Activated naive CD4-positive, alpha-beta T cell treated with anti-CD3 and anti-CD28 coated beads for 36 hours (primary cell): ENCODE data around the gene ELFN1. TPM values are rescaled to one million over a fixed set of nuclear protein-coding genes. Genes with fewer than 3 reads are reported as not detected.

Experiments
- CTCF ChIA-PET: fragments of 350-600 bp; sonication (Branson Sonifier 250); formaldehyde crosslinking; loops from one replicate; lab custom pipeline; 2021; ENCODE audit warnings: antibody characterized with exemption; lab: Charles Lee
- DNase-seq: peaks from one replicate; pipeline ENCODE4 v3.0.0-alpha.2; 2020
- H3K27ac Mint-ChIP-seq: one replicate; pipeline ENCODE4 v1.8.0; 2021; ENCODE audit warnings: mild to moderate bottlenecking, mixed read lengths
- H3K27me3 Mint-ChIP-seq: one replicate; pipeline ENCODE4 v1.8.0; 2021; ENCODE audit warnings: low read depth, mixed read lengths
- H3K36me3 Mint-ChIP-seq: one replicate; pipeline ENCODE4 v1.8.0; 2021; ENCODE audit warnings: low read depth, mixed read lengths
- H3K4me1 Mint-ChIP-seq: one replicate; pipeline ENCODE4 v1.8.0; 2021; ENCODE audit warnings: low read depth, mixed read lengths
- H3K4me3 Mint-ChIP-seq: one replicate; pipeline ENCODE4 v1.8.0; 2021; ENCODE audit warnings: mild to moderate bottlenecking, moderate library complexity, mixed read lengths
- H3K9me3 Mint-ChIP-seq: one replicate; pipeline ENCODE4 v1.8.0; 2021; ENCODE audit warnings: mixed read lengths
- intact Hi-C: fragments of 100-400 bp; cut with micrococcal nuclease; formaldehyde crosslinking; loops from one replicate; pipeline ENCODE4 v1.15.1; 2023
- total RNA-seq, 2 experiments: library from RNA; stranded (reverse); gene quantifications; one replicate each; pipeline ENCODE4 v1.2.3, GENCODE V29; 2021

Gene ELFN1
- total RNA-seq, 2 experiments from 2014 or later = not detected

- Mint-ChIP-seq H3K27me3 (peaks cover 45% of the 10 kb centered on the region), H3K4me1 (peaks cover 2% of the 10 kb centered on the region), H3K27ac (no peak overlapping the region), H3K9me3 (no peaks in the 10 kb centered on the region), H3K4me3 (no peak overlapping the region), H3K36me3 (no peaks in the 10 kb centered on the region)
- intact Hi-C loops = loop anchor here (5.0 to 10.0 kb wide), 2 partner anchors 265 to 443 kb away; no protein-coding TSS in a partner anchor
- DNase-seq = no peak
- CTCF ChIA-PET = interaction anchor here (0.6 kb wide), 2 partner anchors 50 to 678 kb away, joined by 3 read pairs; no protein-coding TSS in a partner anchor
Measured at GRCh38 chr7:1659696-1660095, 10.4 kb upstream of the ELFN1 start.

GRCh38 chr7:1661461-1661860 is 8.6 kb upstream of the ELFN1 start:
- no peak for DNase-seq
- CTCF ChIA-PET = no interaction called here
- Mint-ChIP-seq H3K27me3 (peaks cover 38% of the 10 kb centered on the region), H3K27ac (no peak overlapping the region), H3K4me3 (no peak overlapping the region), H3K36me3 (no peaks in the 10 kb centered on the region), H3K4me1 (peaks cover 2% of the 10 kb centered on the region), H3K9me3 (no peaks in the 10 kb centered on the region)
- intact Hi-C loops = loop anchor here (5.0 to 10.0 kb wide), 2 partner anchors 263 to 441 kb away; no protein-coding TSS in a partner anchor

GRCh38 chr7:1662101-1662500 is 8.0 kb upstream of the ELFN1 start:
- Mint-ChIP-seq H3K27me3 (peaks cover 37% of the 10 kb centered on the region), H3K9me3 (no peaks in the 10 kb centered on the region), H3K4me1 (peaks cover 4% of the 10 kb centered on the region), H3K36me3 (no peaks in the 10 kb centered on the region), H3K27ac (no peak overlapping the region), H3K4me3 (no peak overlapping the region)
- DNase-seq = no peak
- CTCF ChIA-PET = interaction anchor here (1.4 kb wide), 1 partner anchor 22 kb away, joined by 3 read pairs; no protein-coding TSS in a partner anchor
- intact Hi-C loops = loop anchor here (5.0 to 10.0 kb wide), 2 partner anchors 263 to 440 kb away; no protein-coding TSS in a partner anchor

GRCh38 chr7:1662767-1663166 is 7.3 kb upstream of the ELFN1 start:
- Mint-ChIP-seq H3K27me3 (peaks cover 33% of the 10 kb centered on the region), H3K27ac (no peak overlapping the region), H3K4me1 (peaks cover 4% of the 10 kb centered on the region), H3K9me3 (no peaks in the 10 kb centered on the region), H3K4me3 (no peak overlapping the region), H3K36me3 (no peaks in the 10 kb centered on the region)
- intact Hi-C loops = loop anchor here (5.0 to 10.0 kb wide), 2 partner anchors 262 to 440 kb away; no protein-coding TSS in a partner anchor
- CTCF ChIA-PET = interaction anchor here (1.1 to 1.4 kb wide), 2 partner anchors 13 to 21 kb away, joined by 3 to 4 read pairs; no protein-coding TSS in a partner anchor
- no peak for DNase-seq

- intact Hi-C loops = loop anchor here (5.0 to 10.0 kb wide), 2 partner anchors 262 to 439 kb away; no protein-coding TSS in a partner anchor
- Mint-ChIP-seq H3K27ac (no peak overlapping the region), H3K36me3 (no peaks in the 10 kb centered on the region), H3K27me3 (peaks cover 37% of the 10 kb centered on the region), H3K4me1 (peaks cover 7% of the 10 kb centered on the region), H3K9me3 (no peaks in the 10 kb centered on the region), H3K4me3 (no peak overlapping the region)
- peak; percentile 4 for DNase-seq
- CTCF ChIA-PET = interaction anchor here (1.1 to 1.4 kb wide), 2 partner anchors 13 to 21 kb away, joined by 3 to 4 read pairs; no protein-coding TSS in a partner anchor
Measured at GRCh38 chr7:1663223-1663622, 6.9 kb upstream of the ELFN1 start.

GRCh38 chr7:1663857-1664651 is 6.0 kb upstream of the ELFN1 start:
- Mint-ChIP-seq H3K36me3 (no peaks in the 10 kb centered on the region), H3K27me3 (peaks cover 45% of the 10 kb centered on the region), H3K4me3 (no peak overlapping the region), H3K4me1 (peaks cover 12% of the 10 kb centered on the region), H3K9me3 (no peaks in the 10 kb centered on the region), H3K27ac (no peak overlapping the region)
- CTCF ChIA-PET = interaction anchor here (1.1 to 1.4 kb wide), 2 partner anchors 14 to 20 kb away, joined by 3 to 4 read pairs; no protein-coding TSS in a partner anchor
- intact Hi-C loops = loop anchor here (2.0 to 10.0 kb wide), 3 partner anchors 261 to 685 kb away; no protein-coding TSS in a partner anchor
- DNase-seq = peak; percentile 4

GRCh38 chr7:1664711-1665548 is 5.1 kb upstream of the ELFN1 start:
- Mint-ChIP-seq H3K9me3 (no peaks in the 10 kb centered on the region), H3K4me3 (peak overlapping the region; percentile 15), H3K27me3 (peaks cover 44% of the 10 kb centered on the region), H3K27ac (no peak overlapping the region), H3K36me3 (no peaks in the 10 kb centered on the region), H3K4me1 (peaks cover 13% of the 10 kb centered on the region)
- CTCF ChIA-PET = interaction anchor here (0.6 kb wide), 1 partner anchor 260 kb away, joined by 3 read pairs; no protein-coding TSS in a partner anchor
- intact Hi-C loops = loop anchor here (2.0 to 10.0 kb wide), 3 partner anchors 260 to 684 kb away; no protein-coding TSS in a partner anchor
- DNase-seq = peak; percentile 74

- CTCF ChIA-PET = no interaction called here
- Mint-ChIP-seq H3K9me3 (no peaks in the 10 kb centered on the region), H3K4me3 (no peak overlapping the region), H3K27ac (no peak overlapping the region), H3K36me3 (no peaks in the 10 kb centered on the region), H3K27me3 (peaks cover 40% of the 10 kb centered on the region), H3K4me1 (peaks cover 13% of the 10 kb centered on the region)
- DNase-seq = peak; percentile 8
- intact Hi-C loops = loop anchor here (2.0 to 10.0 kb wide), 2 partner anchors 259 to 683 kb away; no protein-coding TSS in a partner anchor
Measured at GRCh38 chr7:1665549-1666316, 4.3 kb upstream of the ELFN1 start.

GRCh38 chr7:1666317-1666822 is 3.7 kb upstream of the ELFN1 start:
- H3K27me3 Mint-ChIP-seq = peaks cover 44% of the 10 kb centered on the region
- H3K4me1 Mint-ChIP-seq = peaks cover 15% of the 10 kb centered on the region
- H3K9me3 Mint-ChIP-seq = no peaks in the 10 kb centered on the region
- no peak overlapping the region for H3K4me3 Mint-ChIP-seq
- peak; percentile 4 for DNase-seq
- CTCF ChIA-PET = no interaction called here
- intact Hi-C loops = loop anchor here (10.0 kb wide), 1 partner anchor 258 kb away; no protein-coding TSS in a partner anchor
- no peak overlapping the region for H3K27ac Mint-ChIP-seq
- no peaks in the 10 kb centered on the region for H3K36me3 Mint-ChIP-seq

GRCh38 chr7:1666823-1667565 is 3.1 kb upstream of the ELFN1 start:
- peaks cover 39% of the 10 kb centered on the region for H3K27me3 Mint-ChIP-seq
- CTCF ChIA-PET = no interaction called here
- intact Hi-C loops = loop anchor here (10.0 kb wide), 1 partner anchor 258 kb away; no protein-coding TSS in a partner anchor
- no peak overlapping the region for H3K27ac Mint-ChIP-seq
- no peaks in the 10 kb centered on the region for H3K9me3 Mint-ChIP-seq
- peak overlapping the region; percentile 53 for H3K4me3 Mint-ChIP-seq
- no peaks in the 10 kb centered on the region for H3K36me3 Mint-ChIP-seq
- peak; percentile 4 for DNase-seq
- peaks cover 15% of the 10 kb centered on the region for H3K4me1 Mint-ChIP-seq
